Measurements from ENCODE around the gene LRP1B. TPM values are rescaled to one million over a fixed set of nuclear protein-coding genes. Genes with fewer than 3 reads are reported as not detected.

LRP1B gene
- total and polyA plus RNA-seq, 8 donors = 0.03 to 1.6 (median 0.84) TPM

GRCh38 chr2:141927536-141927935, 203.3 kb downstream of the LRP1B start:
- Histone ChIP-seq H3K27me3 (no peaks in the 10 kb centered on the region), H3K4me3 (no peak overlapping the region), H3K4me1 (no peaks in the 10 kb centered on the region), H3K27ac (no peak overlapping the region), H3K36me3 (no peaks in the 10 kb centered on the region), H3K9me3 (no peaks in the 10 kb centered on the region)
- DNase-seq (no peak), ATAC-seq (no peak)
- intact Hi-C loops (cut with DNase I) = no loop called here
- no peak for TF ChIP-seq CTCF (IDR thresholded peaks at IDR 0.05)

- no peaks in the 10 kb centered on the region for H3K4me1 ChIP-seq
- DNase-seq (no peak), ATAC-seq (no peak)
- TF ChIP-seq CTCF (IDR thresholded peaks at IDR 0.05) = no peak
- H3K36me3 ChIP-seq = no peaks in the 10 kb centered on the region
- no peak overlapping the region for H3K27ac ChIP-seq
- intact Hi-C loops (cut with DNase I) = no loop called here
- no peaks in the 10 kb centered on the region for H3K9me3 ChIP-seq
- no peak overlapping the region for H3K4me3 ChIP-seq
- no peaks in the 10 kb centered on the region for H3K27me3 ChIP-seq
These were observed 205.3 kb downstream of the LRP1B start for GRCh38 chr2:141925511-141925910.

- Histone ChIP-seq H3K9me3 (no peaks in the 10 kb centered on the region), H3K4me1 (no peaks in the 10 kb centered on the region), H3K27ac (no peak overlapping the region), H3K27me3 (no peaks in the 10 kb centered on the region), H3K36me3 (no peaks in the 10 kb centered on the region), H3K4me3 (no peak overlapping the region)
- intact Hi-C loops (cut with DNase I) = no loop called here
- no peak for TF ChIP-seq CTCF (IDR thresholded peaks at IDR 0.05)
- DNase-seq = no peak
- ATAC-seq = no peak
These were observed 207.2 kb downstream of the LRP1B start for GRCh38 chr2:141923657-141924056.

GRCh38 chr2:141911485-141912066, 219.2 kb downstream of the LRP1B start:
- DNase-seq = peak in 1 of 4 donors; percentile 12

GRCh38 chr2:141906678-141907077, 224.1 kb downstream of the LRP1B start:
- intact Hi-C loops (cut with DNase I) = no loop called here
- Histone ChIP-seq H3K36me3 (no peaks in the 10 kb centered on the region), H3K27me3 (no peaks in the 10 kb centered on the region), H3K27ac (no peak overlapping the region), H3K9me3 (no peaks in the 10 kb centered on the region), H3K4me1 (no peaks in the 10 kb centered on the region), H3K4me3 (no peak overlapping the region)
- ATAC-seq = no peak
- DNase-seq = no peak
- TF ChIP-seq CTCF (IDR thresholded peaks at IDR 0.05) = no peak

More at GRCh38 chr2:141911485-141912066, 219.2 kb downstream of the LRP1B start:
- intact Hi-C loops (cut with DNase I) = no loop called here
- Histone ChIP-seq H3K9me3 (peaks cover 0 to 9% of the 10 kb centered on the region in 2 donors), H3K4me1 (no peaks in the 10 kb centered on the region), H3K4me3 (no peak overlapping the region), H3K27ac (no peak overlapping the region), H3K36me3 (no peaks in the 10 kb centered on the region), H3K27me3 (no peaks in the 10 kb centered on the region)
- TF ChIP-seq CTCF (IDR thresholded peaks at IDR 0.05) = no peak
- peak; percentile 69 for ATAC-seq

Measured in left lung (tissue), 10 donors.